CD4-positive, alpha-beta T cell treated with Interferon alpha-2 for 1 hour (primary cell): ENCODE measurements around the gene SNRNP70.

ENCODE experiments used
- DNase-seq, 2 donors: peaks; one replicate each; pipeline ENCODE4 v3.0.0-alpha.2; 2020 to 2022

Gene SNRNP70

DNA sequence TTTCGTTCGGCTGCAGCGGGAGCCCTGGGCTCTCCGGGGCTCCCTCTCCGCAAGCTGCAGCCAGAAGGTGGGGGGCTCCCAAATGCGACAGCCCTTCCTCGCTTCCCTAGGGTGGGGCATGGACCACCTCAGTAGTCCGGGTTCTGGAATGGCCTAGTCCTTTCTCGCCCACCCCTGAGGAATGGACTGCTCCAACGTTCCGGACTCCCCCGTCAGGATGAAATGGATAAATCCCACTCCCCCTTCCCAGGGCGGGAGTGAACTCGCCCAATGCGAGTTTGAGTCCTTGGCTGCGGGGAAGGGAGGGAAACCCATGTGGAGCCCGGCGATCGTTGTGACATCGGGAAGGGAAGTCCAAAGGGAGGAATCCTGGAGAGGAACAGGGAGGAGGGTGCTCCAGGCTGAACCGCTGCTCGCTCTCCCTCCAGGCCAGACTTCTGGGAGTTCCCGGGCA lies 64.4 kb downstream of the SNRNP70 start:
- no peak for DNase-seq

DNA sequence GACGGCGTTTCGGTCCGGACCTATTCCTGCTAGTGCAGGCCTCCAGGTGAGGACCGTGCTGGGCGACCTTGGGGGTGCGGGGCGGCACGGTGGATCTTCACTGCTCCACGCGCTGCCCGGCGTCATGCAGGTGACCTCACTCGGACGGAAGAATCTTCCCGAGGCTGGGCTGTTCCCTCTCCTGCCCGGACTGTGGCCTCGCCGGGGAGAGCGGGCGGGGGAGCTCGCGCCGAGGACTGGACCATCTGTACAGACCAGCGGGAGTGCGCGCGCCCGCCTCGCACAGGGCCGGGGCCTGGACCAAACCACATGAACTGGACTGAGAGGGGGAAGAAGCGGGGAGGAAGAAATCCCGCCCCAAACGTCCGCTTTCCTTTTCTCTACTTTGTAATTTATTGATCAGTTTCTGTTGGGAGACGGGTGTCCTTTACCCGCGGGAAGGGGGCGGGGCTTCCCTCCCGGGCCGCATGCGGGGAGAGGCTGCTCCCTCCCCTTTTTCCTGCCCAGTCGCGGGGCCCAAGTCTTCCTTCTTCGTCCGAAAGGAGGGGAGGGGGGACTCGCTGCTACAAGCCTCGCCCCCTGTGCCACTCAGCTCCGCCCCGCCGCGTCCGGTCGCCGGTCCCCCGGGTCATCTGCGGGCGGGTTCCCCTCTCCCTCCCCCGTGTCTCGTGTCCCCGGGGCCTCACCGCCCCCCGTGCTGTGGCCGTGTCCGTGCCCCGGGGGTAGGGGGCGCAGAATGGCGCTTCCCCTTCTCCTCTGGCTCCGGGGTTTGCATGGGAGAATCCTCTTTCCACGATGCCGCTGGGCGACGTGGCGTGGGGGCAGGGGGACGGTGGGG lies 65.1 kb downstream of the SNRNP70 start:
- DNase-seq, result peak; percentile 34 to 60

DNA sequence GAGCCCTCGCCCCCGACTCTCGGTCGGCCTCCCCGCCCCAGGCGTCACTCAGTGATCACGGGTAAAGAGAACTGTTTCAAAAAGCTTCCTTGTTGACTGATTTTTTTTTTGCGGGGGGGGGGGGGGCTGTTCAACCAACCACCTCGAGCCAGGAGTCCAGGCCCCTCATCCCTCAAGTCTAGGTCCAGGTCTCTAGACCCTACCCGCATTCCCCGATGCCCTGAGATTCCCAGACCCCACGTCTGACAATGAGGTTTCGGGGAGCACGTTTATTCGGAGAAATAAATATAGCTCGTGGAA lies 65.6 kb downstream of the SNRNP70 start:
- DNase-seq, result no peak

DNA sequence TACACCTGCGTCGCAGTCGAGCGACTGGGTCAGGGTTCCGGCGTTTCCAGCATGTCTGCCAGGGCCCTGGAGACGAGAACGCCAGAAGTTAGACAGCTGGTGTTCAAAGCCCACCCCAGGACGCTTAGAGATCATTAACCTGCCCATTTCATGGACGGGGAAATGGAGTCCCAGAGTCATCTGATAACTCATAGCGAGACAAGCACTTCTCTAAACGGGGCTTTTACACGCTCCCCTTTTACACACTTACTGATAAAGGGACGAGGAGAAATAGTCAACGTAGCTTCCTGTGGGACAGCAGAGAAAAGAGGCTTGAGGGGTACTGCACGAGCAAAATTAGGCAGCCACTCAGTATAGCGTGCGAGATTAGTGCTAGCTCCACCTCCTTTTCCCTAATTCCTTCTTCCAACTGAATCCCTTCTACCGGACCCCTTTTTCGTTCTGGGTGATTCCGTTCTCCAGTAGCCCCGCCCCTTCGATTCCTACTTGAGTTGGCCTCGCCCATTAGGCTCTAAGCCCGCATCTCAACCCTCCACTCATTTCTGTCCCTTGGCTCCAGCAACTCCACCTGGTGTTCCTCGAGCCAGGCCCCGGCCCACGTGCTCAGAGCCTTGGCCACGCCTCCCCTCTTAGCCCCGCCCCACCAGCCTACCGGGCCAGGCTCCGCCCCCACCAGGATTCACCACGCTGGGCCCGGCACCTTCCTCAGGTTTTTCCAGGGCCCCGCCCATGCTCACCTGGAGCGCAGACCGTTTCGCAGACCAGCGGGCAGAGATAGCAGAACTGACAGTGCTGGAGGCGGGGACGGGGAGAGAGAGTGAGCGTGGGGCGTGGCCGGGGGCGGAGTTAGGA lies 66.2 kb downstream of the SNRNP70 start:
- peak; percentile 18 to 47 for DNase-seq

DNA sequence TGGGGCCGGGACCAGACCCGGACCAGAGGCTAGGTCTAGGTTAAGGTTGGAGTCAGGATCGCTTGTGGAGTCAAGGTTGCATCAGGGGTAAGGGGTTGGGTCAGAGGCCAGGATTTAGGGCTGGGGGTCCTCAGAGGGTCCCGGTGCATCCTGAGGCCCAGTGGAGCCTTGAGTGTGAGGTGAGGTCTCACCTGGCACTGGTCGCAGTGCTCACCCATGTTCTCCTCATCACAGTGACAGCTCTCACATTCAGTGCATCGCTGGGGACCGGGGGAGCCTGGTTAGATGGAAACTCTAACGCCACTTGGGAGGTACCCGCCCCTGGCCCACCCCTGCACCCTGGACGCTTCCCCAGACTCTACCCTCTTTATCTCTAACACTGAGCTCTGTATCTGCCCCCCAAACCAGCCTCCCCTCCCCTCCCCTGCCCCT lies 66.9 kb downstream of the SNRNP70 start:
- DNase-seq, result no peak

DNA sequence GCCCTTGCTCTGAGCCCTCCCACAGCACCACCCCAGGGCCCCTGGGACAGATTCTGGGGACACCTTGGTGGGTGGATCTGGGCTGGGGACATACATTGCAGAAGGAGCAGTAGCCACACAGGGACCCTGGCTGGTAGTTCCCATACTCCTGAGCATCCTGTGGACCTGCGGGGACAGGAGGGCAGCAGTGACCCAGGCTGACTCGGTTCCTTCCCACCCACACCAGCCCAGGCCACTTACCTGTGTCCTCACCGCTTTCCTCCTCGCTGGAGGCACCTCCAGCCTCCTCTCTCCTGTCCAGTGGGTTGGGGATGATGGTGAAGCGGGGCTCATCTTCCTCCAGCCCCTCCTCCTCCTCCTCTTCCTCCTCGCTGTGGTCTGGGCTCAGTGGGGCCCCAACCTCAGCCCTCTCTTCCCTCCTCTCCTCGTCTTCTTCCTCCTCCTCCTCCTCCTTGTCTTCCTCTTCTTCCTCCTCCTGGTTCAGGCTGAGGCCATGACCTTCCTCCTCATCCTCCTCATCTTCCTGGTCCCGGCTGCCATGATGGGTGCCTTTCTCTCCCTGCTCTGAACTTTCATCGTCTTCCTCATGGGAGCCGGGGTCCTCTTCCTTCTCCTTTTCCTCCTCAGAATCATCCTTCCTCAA lies 68.0 kb downstream of the SNRNP70 start:
- DNase-seq, result no peak

DNA sequence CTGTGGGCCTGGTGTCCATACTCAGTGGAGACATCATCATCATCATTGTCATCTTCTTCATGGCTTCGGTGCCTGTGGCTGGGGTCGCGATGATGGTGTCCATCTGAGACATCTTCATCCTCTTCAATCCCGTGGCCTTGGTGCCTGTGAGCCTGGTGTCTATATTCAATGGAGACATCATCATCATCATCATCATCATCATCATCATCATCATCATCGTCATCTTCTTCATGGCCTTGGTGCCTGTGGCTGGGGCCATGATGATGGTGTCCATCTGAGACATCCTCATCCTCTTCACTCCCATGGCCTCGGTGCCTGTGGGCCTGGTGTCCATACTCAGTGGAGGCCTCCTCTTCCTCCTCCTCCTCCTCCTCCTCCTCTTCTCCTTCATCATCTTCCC lies 69.0 kb downstream of the SNRNP70 start:
- DNase-seq, result no peak

DNA sequence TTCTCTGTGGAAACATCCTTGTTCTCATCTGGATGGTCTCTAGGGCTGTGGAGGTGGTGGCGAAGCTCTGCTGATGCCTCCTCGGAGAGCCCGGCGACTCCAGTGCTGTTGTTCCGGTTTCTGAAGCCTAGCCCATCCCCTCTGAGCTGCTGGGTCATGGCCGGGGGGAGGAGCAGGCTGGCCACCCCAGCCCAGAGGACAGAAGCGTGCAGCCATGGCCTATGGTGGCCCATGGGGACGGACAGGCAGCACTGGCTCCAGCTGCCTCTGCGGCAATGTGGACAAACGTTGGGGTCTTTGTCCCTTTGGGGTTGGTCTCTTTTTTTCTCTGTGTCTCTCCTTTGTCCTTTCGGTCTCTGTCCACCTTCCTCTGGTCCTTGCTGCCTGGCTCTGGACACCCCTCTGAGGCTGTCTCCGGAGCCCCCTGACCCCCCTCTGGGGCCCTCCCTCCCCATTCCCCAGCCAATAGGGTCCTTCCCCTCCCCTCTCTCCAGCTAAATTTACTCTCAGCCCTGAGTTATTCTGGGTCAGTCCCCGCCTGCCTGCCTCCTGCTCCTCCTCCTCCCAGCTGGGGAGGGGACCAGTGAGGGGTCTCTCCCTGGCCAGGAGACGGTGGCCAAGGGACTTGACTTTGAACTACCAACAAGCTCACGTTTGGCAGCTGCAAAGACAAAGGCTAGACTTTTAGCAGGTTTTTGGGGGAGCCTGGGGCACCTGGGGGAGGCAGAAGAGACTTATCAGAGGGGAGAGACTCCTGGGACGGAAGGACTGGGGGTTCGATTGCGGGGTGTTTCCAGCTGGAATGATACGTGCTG lies 70.0 kb downstream of the SNRNP70 start, which contains the start of gene HRC:
Gene HRC (minus strand): TSS at position 392 of the 815 bp plus-strand sequence. CDS start 159 bp downstream, at position 233.
- DNase-seq, result no peak

DNA sequence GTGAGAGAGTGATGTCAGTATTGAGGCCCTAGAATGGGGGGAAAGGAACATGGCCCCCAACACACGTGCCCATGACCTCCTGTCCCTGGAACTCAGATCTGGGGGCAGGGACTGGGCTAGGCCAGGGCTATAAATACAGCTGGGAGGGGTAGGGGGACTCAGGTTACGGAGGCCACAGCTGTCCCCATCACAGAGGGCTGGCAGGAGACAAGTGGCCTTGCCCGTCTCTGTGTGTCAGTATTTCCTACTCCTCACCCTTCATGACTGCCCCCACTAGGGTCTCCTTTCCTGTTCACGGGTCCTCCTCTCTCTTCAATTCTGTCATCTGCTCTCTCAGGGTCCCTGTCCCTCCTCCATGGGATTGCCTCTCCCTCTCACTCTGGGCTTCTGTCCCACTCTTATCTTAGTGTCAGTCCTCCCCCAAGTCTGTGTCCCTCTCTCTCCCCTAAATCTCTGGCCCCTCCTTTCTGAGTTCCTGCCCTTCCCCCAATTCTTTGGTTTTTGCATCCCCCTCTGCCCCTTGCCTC lies 70.6 kb downstream of the SNRNP70 start:
- no peak for DNase-seq

DNA sequence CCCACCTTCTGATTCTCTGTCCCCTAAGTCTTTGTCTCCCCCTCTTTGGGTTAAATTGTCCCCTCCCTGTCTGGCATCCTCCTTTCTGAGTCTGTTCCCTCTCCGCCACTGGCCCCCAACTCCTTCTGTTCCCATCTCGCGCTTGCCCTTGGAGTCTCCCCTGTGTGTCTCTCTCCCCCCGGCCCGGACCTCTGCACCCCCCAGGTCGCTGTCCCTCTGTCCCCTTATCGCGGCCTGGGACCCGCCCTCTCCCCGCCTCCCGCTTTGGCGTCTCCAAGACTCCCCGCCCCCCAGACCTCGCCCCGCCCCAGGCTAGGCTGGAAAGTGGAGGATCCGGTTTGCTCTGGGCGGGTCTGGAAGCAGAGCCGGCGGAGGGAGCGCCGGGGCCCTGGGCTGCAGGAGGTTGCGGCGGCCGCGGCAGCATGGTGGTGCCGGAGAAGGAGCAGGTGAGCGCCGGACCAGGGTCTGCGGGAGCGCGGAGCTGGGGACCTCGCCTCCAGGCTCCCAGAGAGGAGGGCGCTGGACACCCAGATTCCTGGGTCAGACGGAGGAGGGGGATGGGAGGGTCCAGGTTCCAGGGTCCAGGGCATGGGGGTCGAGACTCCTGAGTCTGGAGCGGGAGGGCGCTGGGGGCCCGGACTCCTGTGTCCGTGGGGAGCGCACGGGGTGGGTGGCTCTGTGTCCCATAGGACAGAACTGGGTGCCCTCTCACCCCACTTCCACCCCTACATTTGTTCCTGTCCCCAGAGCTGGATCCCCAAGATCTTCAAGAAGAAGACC lies 72.4 kb downstream of the SNRNP70 start, which contains the start of gene TRPM4:
Gene TRPM4 (plus strand): TSS at position 348 of the 780 bp plus-strand sequence. CDS start 75 bp downstream, at position 423.
- DNase-seq, result peak; percentile 34 to 37
